Right ventricle myocardium superior (tissue), 1 donor: ENCODE results near the gene INPP5A. TPM values are rescaled to one million over a fixed set of nuclear protein-coding genes. Genes with fewer than 3 reads are reported as not detected.
"Not testable (repeated sequence)": the region's sequence is repeated elsewhere in the genome, so short reads cannot be mapped to it uniquely, and the experiment has no call there.

Experiments
- ATAC-seq: fragments of 200-7000 bp; cut with Tn5 transposase; one replicate; pipeline ENCODE4 v1.9.1; 2020; ENCODE audit warnings: mild to moderate bottlenecking; ENCODE audit not compliant: poor library complexity
- DNase-seq: peaks from one replicate; pipeline ENCODE4 v3.0.0-alpha.2; 2020
- intact Hi-C: fragments of 100-400 bp; cut with DNase I; formaldehyde crosslinking; loops from one replicate; pipeline ENCODE4 v1.11.2; 2022
- total RNA-seq: library from RNA; stranded (reverse); fragmentation: NEBNext Ultra II Directional; extraction: Animal tissue kit (Norgen Biotek cat#: 25700); gene quantifications from one replicate; pipeline ENCODE4 v1.2.1, GENCODE V29; 2021
- donor health status: DM: no; HTN: yes; CAD: no; lungs with severe emphysema.

The INPP5A gene
- total RNA-seq, 1 donor from 2014 or later, result 99.1 TPM

- DNase-seq (no peak), ATAC-seq (no peak)
- intact Hi-C loops, result no loop called here
Measured at GRCh38 chr10:132770061-132771021, 232.8 kb downstream of the INPP5A start.

GRCh38 chr10:132772816-132773215 is 235.2 kb downstream of the INPP5A start:
- intact Hi-C loops, DNase-seq: not testable (repeated sequence)

GRCh38 chr10:132774181-132774901 is 236.8 kb downstream of the INPP5A start:
- ATAC-seq (no peak), DNase-seq (no peak)
- intact Hi-C loops, result no loop called here

More at GRCh38 chr10:132772816-132773215, 235.2 kb downstream of the INPP5A start:
- not testable (repeated sequence) for ATAC-seq

- ATAC-seq, result peak; percentile 26
- no peak for DNase-seq
- intact Hi-C loops, result no loop called here
Measured at GRCh38 chr10:132774902-132775863, 237.6 kb downstream of the INPP5A start.

- DNase-seq, result no peak
- ATAC-seq, result no peak
- intact Hi-C loops, result no loop called here
Measured at GRCh38 chr10:132776186-132776585, 238.6 kb downstream of the INPP5A start.

GRCh38 chr10:132776821-132777220 is 239.2 kb downstream of the INPP5A start:
- no peak for ATAC-seq
- DNase-seq, result no peak
- intact Hi-C loops, result no loop called here

- intact Hi-C loops, result no loop called here
Measured at GRCh38 chr10:132777441-132777840, 239.9 kb downstream of the INPP5A start.

GRCh38 chr10:132779549-132780294 is 242.1 kb downstream of the INPP5A start:
- ATAC-seq (no peak), DNase-seq (no peak)
- intact Hi-C loops, result no loop called here

More at GRCh38 chr10:132777441-132777840, 239.9 kb downstream of the INPP5A start:
- ATAC-seq (no peak), DNase-seq (no peak)

GRCh38 chr10:132780356-132780755 is 242.8 kb downstream of the INPP5A start:
- DNase-seq (no peak), ATAC-seq (no peak)
- intact Hi-C loops, result no loop called here

- ATAC-seq (no peak), DNase-seq (no peak)
- intact Hi-C loops, result no loop called here
Measured at GRCh38 chr10:132781556-132781955, 244.0 kb downstream of the INPP5A start.

GRCh38 chr10:132783165-132783939 is 245.8 kb downstream of the INPP5A start:
- intact Hi-C loops, result no loop called here
- no peak for DNase-seq
- ATAC-seq, result no peak

- DNase-seq, result no peak
- intact Hi-C loops, result no loop called here
- ATAC-seq, result no peak
Measured at GRCh38 chr10:132783940-132784865, 246.6 kb downstream of the INPP5A start.

- ATAC-seq (no peak), DNase-seq (no peak)
- intact Hi-C loops, result no loop called here
Measured at GRCh38 chr10:132784866-132785722, 247.5 kb downstream of the INPP5A start.

GRCh38 chr10:132785723-132786475 is 248.3 kb downstream of the INPP5A start, which contains the start of gene NKX6-2:
TSS of gene NKX6-2 (minus strand) at chr10:132786147. CDS start at chr10:132785948, 199 bp downstream.
- DNase-seq, result no peak
- intact Hi-C loops, result no loop called here
- no peak for ATAC-seq
